Measurements from ENCODE around the gene TRIM31.
A peak's percentile ranks its signal among the peaks of the same experiment; 100 is the strongest.

Gene TRIM31

DNA sequence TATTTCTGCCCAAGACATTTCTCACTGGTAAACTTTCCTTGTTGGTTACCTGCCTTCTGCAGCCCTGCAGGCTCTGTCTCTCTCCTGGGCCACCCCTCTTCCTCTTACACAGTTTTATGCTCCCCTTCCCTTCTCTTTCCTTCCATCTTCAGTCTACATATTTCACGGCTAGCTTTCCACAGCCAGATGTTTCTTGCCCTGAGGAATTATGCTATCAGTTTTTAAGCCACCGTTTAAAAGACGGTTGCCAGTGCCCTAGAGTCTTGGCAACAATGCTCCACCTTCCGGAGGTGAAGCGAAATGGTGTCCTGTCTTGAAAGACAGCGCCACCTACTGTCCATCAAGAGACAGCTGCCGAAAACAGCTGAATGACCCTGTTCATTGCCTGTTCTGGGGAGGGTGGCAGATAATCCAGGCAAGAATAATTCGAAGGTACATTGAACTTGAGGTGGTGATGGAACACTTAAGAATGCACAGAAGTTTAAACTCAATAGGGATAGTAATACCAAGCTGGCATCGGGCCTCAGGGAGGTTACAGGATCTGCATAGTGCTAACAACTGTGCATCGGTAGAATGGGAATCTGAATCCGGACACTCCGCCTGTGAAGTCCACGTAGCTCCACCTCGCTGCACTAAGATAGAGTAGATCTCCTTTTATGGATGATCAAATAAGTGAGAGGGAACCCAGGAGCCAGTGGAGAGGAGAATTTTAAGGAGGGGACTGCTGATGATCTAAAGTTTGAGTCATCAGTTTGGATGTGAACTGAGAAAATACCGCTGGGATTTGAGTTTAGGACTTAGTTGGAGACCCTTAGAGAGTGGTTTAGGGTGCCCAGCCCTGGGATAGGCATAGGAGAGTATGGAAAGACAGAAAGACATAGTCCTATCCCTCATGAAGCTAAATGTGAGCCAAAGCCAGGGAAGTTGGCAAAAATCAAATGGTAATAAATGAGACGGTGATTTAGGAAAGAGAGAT, 18.3 kb upstream of the TRIM31 start:
- H3K9me3 ChIP-seq (ENCODE audit: insufficient read depth, low read length) = no peaks in the 10 kb centered on the region
- no peaks in the 10 kb centered on the region for H3K27me3 ChIP-seq (ENCODE audit: low read length)
- TF ChIP-seq, protein P1, sequence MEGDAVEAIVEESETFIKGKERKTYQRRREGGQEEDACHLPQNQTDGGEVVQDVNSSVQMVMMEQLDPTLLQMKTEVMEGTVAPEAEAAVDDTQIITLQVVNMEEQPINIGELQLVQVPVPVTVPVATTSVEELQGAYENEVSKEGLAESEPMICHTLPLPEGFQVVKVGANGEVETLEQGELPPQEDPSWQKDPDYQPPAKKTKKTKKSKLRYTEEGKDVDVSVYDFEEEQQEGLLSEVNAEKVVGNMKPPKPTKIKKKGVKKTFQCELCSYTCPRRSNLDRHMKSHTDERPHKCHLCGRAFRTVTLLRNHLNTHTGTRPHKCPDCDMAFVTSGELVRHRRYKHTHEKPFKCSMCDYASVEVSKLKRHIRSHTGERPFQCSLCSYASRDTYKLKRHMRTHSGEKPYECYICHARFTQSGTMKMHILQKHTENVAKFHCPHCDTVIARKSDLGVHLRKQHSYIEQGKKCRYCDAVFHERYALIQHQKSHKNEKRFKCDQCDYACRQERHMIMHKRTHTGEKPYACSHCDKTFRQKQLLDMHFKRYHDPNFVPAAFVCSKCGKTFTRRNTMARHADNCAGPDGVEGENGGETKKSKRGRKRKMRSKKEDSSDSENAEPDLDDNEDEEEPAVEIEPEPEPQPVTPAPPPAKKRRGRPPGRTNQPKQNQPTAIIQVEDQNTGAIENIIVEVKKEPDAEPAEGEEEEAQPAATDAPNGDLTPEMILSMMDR (IDR thresholded peaks at IDR 0.05; ENCODE audit: insufficient read depth, low read length, poor library complexity, severe bottlenecking) = peak; percentile 100
- TF ChIP-seq EZH2phosphoT487 (conservative IDR thresholded peaks at IDR 0.05; ENCODE audit: low read length) = no peak
- H2AFZ ChIP-seq (ENCODE audit: low read depth, low read length, severe bottlenecking) = peak overlapping the region; percentile 61
- H3F3A ChIP-seq (ENCODE audit: insufficient read depth) = no peaks in the 10 kb centered on the region
- no peaks in the 10 kb centered on the region for H3K36me3 ChIP-seq (ENCODE audit: low read length)
- no peak overlapping the region for H3K27ac ChIP-seq (ENCODE audit: low read depth, low read length)
- H3K4me3 ChIP-seq (ENCODE audit: insufficient read depth, low read length, poor library complexity, severe bottlenecking) = no peak overlapping the region
- no peaks in the 10 kb centered on the region for H3K79me2 ChIP-seq (ENCODE audit: insufficient read depth, low read length)
- H3K9ac ChIP-seq (ENCODE audit: low read length) = peak overlapping the region; percentile 0; the same call in 1 of the 2 replicates
- H3K4me2 ChIP-seq (ENCODE audit: low read depth, low read length, poor library complexity, severe bottlenecking) = peak overlapping the region; percentile 18
- no peaks in the 10 kb centered on the region for H3K9me2 ChIP-seq (replicated peaks; ENCODE audit: insufficient read depth, low read length)
- no peaks in the 10 kb centered on the region for H4K20me1 ChIP-seq (ENCODE audit: low read depth, low read length)

DNA sequence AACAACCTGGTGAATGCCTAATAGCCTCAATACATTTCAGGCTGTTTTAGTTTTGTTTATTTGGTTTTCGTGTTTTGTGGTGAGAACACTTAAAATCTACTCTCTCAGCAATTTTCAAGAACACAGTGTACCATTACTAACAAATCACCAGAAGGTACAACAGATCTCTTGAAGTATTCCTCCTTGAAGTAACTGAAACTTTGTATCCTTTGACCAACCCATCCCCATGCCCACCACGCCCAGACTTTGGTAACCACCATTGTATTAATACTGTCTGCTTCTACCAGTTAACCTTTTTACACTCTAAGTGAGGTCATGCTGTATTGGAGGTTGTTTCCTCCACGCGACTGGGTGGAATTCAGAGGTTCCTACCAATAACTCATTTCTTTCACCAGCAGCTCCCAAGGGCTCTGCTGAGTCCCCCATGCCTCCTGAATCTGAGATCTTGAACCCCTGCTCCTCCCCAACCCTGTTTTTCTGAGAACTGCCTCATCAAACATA, 17.3 kb upstream of the TRIM31 start:
- no peaks in the 10 kb centered on the region for H4K20me1 ChIP-seq (ENCODE audit: low read depth, low read length)
- H3K4me2 ChIP-seq (ENCODE audit: low read depth, low read length, poor library complexity, severe bottlenecking) = no peak overlapping the region
- no peaks in the 10 kb centered on the region for H3K36me3 ChIP-seq (ENCODE audit: low read length)
- H3K27me3 ChIP-seq (ENCODE audit: low read length) = no peaks in the 10 kb centered on the region
- no peak overlapping the region for H2AFZ ChIP-seq (ENCODE audit: low read depth, low read length, severe bottlenecking)
- H3K9me2 ChIP-seq (replicated peaks; ENCODE audit: insufficient read depth, low read length) = no peaks in the 10 kb centered on the region
- H3K9me3 ChIP-seq (ENCODE audit: insufficient read depth, low read length) = no peaks in the 10 kb centered on the region
- no peaks in the 10 kb centered on the region for H3F3A ChIP-seq (ENCODE audit: insufficient read depth)
- H3K4me3 ChIP-seq (ENCODE audit: insufficient read depth, low read length, poor library complexity, severe bottlenecking) = no peak overlapping the region
- H3K27ac ChIP-seq (ENCODE audit: low read depth, low read length) = no peak overlapping the region
- TF ChIP-seq, protein P1 (IDR thresholded peaks at IDR 0.05; ENCODE audit: insufficient read depth, low read length, poor library complexity, severe bottlenecking) = no peak
- no peak for TF ChIP-seq EZH2phosphoT487 (conservative IDR thresholded peaks at IDR 0.05; ENCODE audit: low read length)
- no peaks in the 10 kb centered on the region for H3K79me2 ChIP-seq (ENCODE audit: insufficient read depth, low read length)
- H3K9ac ChIP-seq (ENCODE audit: low read length) = peak overlapping the region; percentile 0; the same call in 1 of the 2 replicates

DNA sequence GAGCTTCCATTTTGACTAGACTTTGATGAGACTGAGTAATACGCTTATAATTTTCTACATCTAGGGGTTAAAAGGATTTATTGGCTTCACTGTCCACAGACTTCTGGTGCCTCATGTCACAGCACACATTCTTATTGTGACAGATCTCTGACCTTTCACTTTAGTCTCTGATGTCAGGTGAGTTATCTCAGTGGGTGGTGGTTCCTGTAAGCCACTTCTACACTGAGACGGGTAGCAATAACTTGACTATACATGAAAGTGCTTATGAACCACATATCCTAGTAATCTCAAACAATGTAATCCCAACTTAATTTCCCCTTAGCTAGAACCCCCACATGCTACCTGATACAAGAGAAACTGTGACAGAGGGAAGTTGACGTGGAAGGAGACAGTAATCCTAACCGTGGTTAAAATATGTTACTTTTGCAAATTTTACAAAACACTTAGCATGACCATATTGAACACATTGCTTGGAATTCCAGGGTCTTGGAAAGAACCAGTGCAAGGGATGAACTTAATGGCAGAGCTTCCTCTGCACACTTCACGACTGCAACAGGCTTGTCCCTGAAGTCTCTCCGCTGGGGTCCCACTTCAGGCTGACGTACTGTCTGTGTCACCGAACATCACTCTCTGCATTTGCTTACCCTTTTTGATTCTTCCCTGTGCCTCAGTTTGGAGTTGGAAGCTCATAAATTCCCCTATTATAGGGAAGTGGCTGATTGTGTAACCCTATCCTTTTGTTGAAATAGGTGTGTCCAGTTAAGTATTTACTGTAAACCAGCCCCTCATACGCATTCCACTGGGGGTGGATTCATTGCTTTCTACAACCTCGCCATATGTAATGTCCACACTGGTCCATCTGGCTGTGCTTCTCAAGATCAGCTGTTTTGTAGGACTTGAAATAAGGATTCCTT, 16.6 kb upstream of the TRIM31 start:
- H3K9me3 ChIP-seq (ENCODE audit: insufficient read depth, low read length) = no peaks in the 10 kb centered on the region
- no peak overlapping the region for H3K4me2 ChIP-seq (ENCODE audit: low read depth, low read length, poor library complexity, severe bottlenecking)
- H3K27ac ChIP-seq (ENCODE audit: low read depth, low read length) = no peak overlapping the region
- H3K36me3 ChIP-seq (ENCODE audit: low read length) = no peaks in the 10 kb centered on the region
- no peaks in the 10 kb centered on the region for H3K27me3 ChIP-seq (ENCODE audit: low read length)
- H3K79me2 ChIP-seq (ENCODE audit: insufficient read depth, low read length) = no peaks in the 10 kb centered on the region
- H3K9me2 ChIP-seq (replicated peaks; ENCODE audit: insufficient read depth, low read length) = no peaks in the 10 kb centered on the region
- no peaks in the 10 kb centered on the region for H4K20me1 ChIP-seq (ENCODE audit: low read depth, low read length)
- H2AFZ ChIP-seq (ENCODE audit: low read depth, low read length, severe bottlenecking) = no peak overlapping the region
- no peak for TF ChIP-seq EZH2phosphoT487 (conservative IDR thresholded peaks at IDR 0.05; ENCODE audit: low read length)
- TF ChIP-seq, protein P1 (IDR thresholded peaks at IDR 0.05; ENCODE audit: insufficient read depth, low read length, poor library complexity, severe bottlenecking) = no peak
- H3K4me3 ChIP-seq (ENCODE audit: insufficient read depth, low read length, poor library complexity, severe bottlenecking) = no peak overlapping the region
- H3F3A ChIP-seq (ENCODE audit: insufficient read depth) = no peaks in the 10 kb centered on the region
- no peak overlapping the region for H3K9ac ChIP-seq (ENCODE audit: low read length)

Data from SU-DHL-6 (cell line).